Mammary epithelial cell (primary cell): Measurements from ENCODE around the gene SDK1.

Experiments
- EZH2 ChIP-seq: IDR thresholded peaks from 2 replicates; pipeline ENCODE4 v1.6.1; 2012; ENCODE audit warnings: low read length, inconsistent platforms, borderline replicate concordance
- TF ChIP-seq, protein P1 (sequence below), 2 donors: IDR thresholded peaks in 1 of 2; conservative IDR thresholded peaks in 1 of 2; 2 replicates each; pipeline ENCODE4 v1.5.1; 2011 to 2012; ENCODE audit warnings: inconsistent platforms in 2 of 2, low read length in 2 of 2, mild to moderate bottlenecking in 2 of 2, control low read depth in 1 of 2, low read depth in 1 of 2; ENCODE audit not compliant: insufficient read depth in 1 of 2; ENCODE audit errors: extremely low read depth in 1 of 2

DNA sequence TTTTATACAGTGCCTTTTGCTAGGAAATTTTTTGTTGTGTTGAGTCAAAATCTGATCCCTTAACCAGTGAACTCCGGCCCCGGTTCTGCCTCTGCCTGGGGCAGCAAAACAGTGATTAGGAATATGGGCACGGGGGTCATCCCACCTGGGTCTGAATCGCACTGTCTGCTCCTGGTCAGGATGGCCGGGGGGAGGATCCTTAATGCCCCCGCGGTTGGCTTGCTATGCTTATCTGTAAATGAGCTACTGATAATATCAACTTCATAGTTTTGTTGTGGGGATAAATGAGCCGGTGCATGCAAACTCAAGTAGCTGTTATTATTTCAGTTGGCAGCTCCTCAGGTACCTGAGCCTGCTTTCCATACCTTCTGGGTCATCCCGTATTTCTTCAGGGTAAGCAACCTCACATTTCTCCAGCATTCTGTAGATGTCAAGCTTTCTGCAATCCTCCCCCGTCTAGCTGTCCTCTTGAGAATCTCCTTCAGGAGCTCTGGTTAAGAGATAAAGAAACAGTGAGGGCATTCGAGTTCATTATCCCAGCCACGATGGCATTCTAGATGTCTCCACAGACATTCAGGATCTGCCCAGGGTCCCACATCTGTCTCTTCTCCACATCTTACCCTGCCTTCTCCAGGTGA lies 592.2 kb downstream of the SDK1 start:
- TF ChIP-seq EZH2, result no peak
- TF ChIP-seq, protein P1, sequence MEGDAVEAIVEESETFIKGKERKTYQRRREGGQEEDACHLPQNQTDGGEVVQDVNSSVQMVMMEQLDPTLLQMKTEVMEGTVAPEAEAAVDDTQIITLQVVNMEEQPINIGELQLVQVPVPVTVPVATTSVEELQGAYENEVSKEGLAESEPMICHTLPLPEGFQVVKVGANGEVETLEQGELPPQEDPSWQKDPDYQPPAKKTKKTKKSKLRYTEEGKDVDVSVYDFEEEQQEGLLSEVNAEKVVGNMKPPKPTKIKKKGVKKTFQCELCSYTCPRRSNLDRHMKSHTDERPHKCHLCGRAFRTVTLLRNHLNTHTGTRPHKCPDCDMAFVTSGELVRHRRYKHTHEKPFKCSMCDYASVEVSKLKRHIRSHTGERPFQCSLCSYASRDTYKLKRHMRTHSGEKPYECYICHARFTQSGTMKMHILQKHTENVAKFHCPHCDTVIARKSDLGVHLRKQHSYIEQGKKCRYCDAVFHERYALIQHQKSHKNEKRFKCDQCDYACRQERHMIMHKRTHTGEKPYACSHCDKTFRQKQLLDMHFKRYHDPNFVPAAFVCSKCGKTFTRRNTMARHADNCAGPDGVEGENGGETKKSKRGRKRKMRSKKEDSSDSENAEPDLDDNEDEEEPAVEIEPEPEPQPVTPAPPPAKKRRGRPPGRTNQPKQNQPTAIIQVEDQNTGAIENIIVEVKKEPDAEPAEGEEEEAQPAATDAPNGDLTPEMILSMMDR (conservative IDR thresholded peaks at IDR 0.05 in 1 of 2, IDR thresholded peaks at IDR 0.05 in 1 of 2; ENCODE audit: extremely low read depth in 1 of 2, insufficient read depth in 1 of 2, low read depth in 1 of 2, low read length in 2 of 2), result no peak
